ENCODE results near the gene FILIP1L. TPM values are rescaled to one million over a fixed set of nuclear protein-coding genes. Genes with fewer than 3 reads are reported as not detected.

Gene FILIP1L
- total RNA-seq, 1 experiment from 2014 or later: 0.17 TPM

DNA sequence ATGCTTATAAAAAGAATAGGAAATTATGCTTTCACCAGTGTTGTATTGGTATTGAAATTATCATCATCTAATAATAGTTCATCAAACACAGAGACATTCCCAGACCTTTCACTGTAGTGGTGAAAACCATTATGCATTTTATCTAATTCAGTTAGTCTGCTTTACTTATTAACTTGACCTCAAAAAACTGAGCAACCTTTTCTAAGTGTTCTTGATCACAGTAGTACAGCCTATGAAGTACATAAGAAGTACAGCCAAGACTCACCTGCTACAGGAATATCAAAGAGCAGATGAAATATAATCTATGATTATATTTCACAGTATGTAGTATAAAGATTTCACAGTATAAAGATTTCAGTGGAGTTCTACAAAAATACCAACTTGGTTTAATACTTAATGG, 75.2 kb downstream of the FILIP1L start:
- Histone ChIP-seq H4K20me1 (ENCODE audit: insufficient read depth) (no peaks in the 10 kb centered on the region), H3K9me2 (ENCODE audit: insufficient read depth) (no peaks in the 10 kb centered on the region), H3K36me3 (ENCODE audit: control insufficient read depth in 1 of 2, insufficient read depth in 2 of 2, low read length in 2 of 2) (no peaks in the 10 kb centered on the region), H2AFZ (ENCODE audit: low read depth, low read length, poor library complexity, severe bottlenecking) (no peak overlapping the region), H3K27me3 (ENCODE audit: insufficient read depth, low read length) (no peaks in the 10 kb centered on the region), H3K9me3 (ENCODE audit: control insufficient read depth in 1 of 2, insufficient read depth in 1 of 2, low read depth in 1 of 2, low read length in 2 of 2) (no peaks in the 10 kb centered on the region), H3K27ac (ENCODE audit: low read depth, low read length) (no peak overlapping the region), H3K4me3 (replicated peaks in 1 of 2; ENCODE audit: low read depth in 1 of 2, low read length in 2 of 2) (no peak overlapping the region), H3K9ac (ENCODE audit: low read length) (no peak overlapping the region), H3K79me2 (ENCODE audit: insufficient read depth, low read length) (no peaks in the 10 kb centered on the region), H3K4me1 (ENCODE audit: control insufficient read depth in 1 of 2, insufficient read depth in 2 of 2, low read length in 2 of 2) (peaks cover 24 to 27% of the 10 kb centered on the region in 2 experiments), H3K4me2 (ENCODE audit: low read length) (no peak overlapping the region)
- intact Hi-C loops (cut with micrococcal nuclease): no loop called here
- DNase-seq (ENCODE audit: low read depth, low spot score) (no peak), ATAC-seq (no peak)
- ChIA-PET POLR2A (no interaction called here), RAD21 (ENCODE audit: low non-redundant PET in 1 of 2, low total read pairs in 2 of 2, uncharacterized antibody in 2 of 2, unreplicated experiment in 2 of 2) (no interaction called here), CTCF (no interaction called here)
- BruUV-seq (replicated peaks): no TSS peak
- TF ChIP-seq EZH2phosphoT487 (IDR thresholded peaks at IDR 0.05; ENCODE audit: borderline replicate concordance): no peak
- TF ChIP-seq ELF1 (IDR thresholded peaks at IDR 0.05; ENCODE audit: borderline replicate concordance, low read depth): no peak
- no peak for TF ChIP-seq EGR1 (IDR thresholded peaks at IDR 0.05; ENCODE audit: low read depth)
- TF ChIP-seq RAD21 (IDR thresholded peaks at IDR 0.05; ENCODE audit: low read depth): no peak

- ChIA-PET RAD21 (ENCODE audit: low non-redundant PET in 1 of 2, low total read pairs in 2 of 2, uncharacterized antibody in 2 of 2, unreplicated experiment in 2 of 2) (no interaction called here), POLR2A (no interaction called here), CTCF (no interaction called here)
- intact Hi-C loops (cut with micrococcal nuclease): no loop called here
- no peaks in the 10 kb centered on the region for H3K4me1 ChIP-seq (ENCODE audit: control insufficient read depth in 1 of 2, insufficient read depth in 2 of 2, low read length in 2 of 2)
- no peak overlapping the region for H3K27ac ChIP-seq (ENCODE audit: low read depth, low read length)
- no peak overlapping the region for H2AFZ ChIP-seq (ENCODE audit: low read depth, low read length, poor library complexity, severe bottlenecking)
- no peaks in the 10 kb centered on the region for H3K27me3 ChIP-seq (ENCODE audit: insufficient read depth, low read length)
- DNase-seq (ENCODE audit: low read depth, low spot score) (no peak), ATAC-seq (no peak)
- no peaks in the 10 kb centered on the region for H3K9me2 ChIP-seq (ENCODE audit: insufficient read depth)
- no peaks in the 10 kb centered on the region for H3K79me2 ChIP-seq (ENCODE audit: insufficient read depth, low read length)
- H4K20me1 ChIP-seq (ENCODE audit: insufficient read depth): no peaks in the 10 kb centered on the region
- H3K36me3 ChIP-seq (ENCODE audit: control insufficient read depth in 1 of 2, insufficient read depth in 2 of 2, low read length in 2 of 2): no peaks in the 10 kb centered on the region
- H3K4me2 ChIP-seq (ENCODE audit: low read length): no peak overlapping the region
- no peaks in the 10 kb centered on the region for H3K9me3 ChIP-seq (ENCODE audit: control insufficient read depth in 1 of 2, insufficient read depth in 1 of 2, low read depth in 1 of 2, low read length in 2 of 2)
- TF ChIP-seq EZH2 (IDR thresholded peaks at IDR 0.05): no peak
- TF ChIP-seq, protein P1, sequence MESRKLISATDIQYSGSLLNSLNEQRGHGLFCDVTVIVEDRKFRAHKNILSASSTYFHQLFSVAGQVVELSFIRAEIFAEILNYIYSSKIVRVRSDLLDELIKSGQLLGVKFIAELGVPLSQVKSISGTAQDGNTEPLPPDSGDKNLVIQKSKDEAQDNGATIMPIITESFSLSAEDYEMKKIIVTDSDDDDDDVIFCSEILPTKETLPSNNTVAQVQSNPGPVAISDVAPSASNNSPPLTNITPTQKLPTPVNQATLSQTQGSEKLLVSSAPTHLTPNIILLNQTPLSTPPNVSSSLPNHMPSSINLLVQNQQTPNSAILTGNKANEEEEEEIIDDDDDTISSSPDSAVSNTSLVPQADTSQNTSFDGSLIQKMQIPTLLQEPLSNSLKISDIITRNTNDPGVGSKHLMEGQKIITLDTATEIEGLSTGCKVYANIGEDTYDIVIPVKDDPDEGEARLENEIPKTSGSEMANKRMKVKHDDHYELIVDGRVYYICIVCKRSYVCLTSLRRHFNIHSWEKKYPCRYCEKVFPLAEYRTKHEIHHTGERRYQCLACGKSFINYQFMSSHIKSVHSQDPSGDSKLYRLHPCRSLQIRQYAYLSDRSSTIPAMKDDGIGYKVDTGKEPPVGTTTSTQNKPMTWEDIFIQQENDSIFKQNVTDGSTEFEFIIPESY (IDR thresholded peaks at IDR 0.05; ENCODE audit: extremely low read depth, insufficient replicate concordance, low read length): no peak
- TF ChIP-seq MAX (IDR thresholded peaks at IDR 0.05): no peak
- no peak for TF ChIP-seq ELF1 (IDR thresholded peaks at IDR 0.05; ENCODE audit: borderline replicate concordance, low read depth)
- TF ChIP-seq ZFX (IDR thresholded peaks at IDR 0.05): no peak
- no peak for TF ChIP-seq EZH2phosphoT487 (IDR thresholded peaks at IDR 0.05; ENCODE audit: borderline replicate concordance)
- no peak for TF ChIP-seq YY1 (IDR thresholded peaks at IDR 0.05; ENCODE audit: extremely low read depth, insufficient replicate concordance, low read depth, low read length)
- no peak for TF ChIP-seq FOSL1 (IDR thresholded peaks at IDR 0.05; ENCODE audit: low read depth)
- TF ChIP-seq ZNF274 (IDR thresholded peaks at IDR 0.05; ENCODE audit: low read depth, low read length): no peak
- TF ChIP-seq SIN3A (IDR thresholded peaks at IDR 0.05; ENCODE audit: low read depth): no peak
- H3K9ac ChIP-seq (ENCODE audit: low read length): no peak overlapping the region
- BruUV-seq (replicated peaks): no TSS peak
- no peak overlapping the region for H3K4me3 ChIP-seq (replicated peaks in 1 of 2; ENCODE audit: low read depth in 1 of 2, low read length in 2 of 2)
These were observed 80.3 kb downstream of the FILIP1L start for GRCh38 chr3:100033903-100034471.

Measured in HCT116 (cell line).